Uterus (tissue), 2 donors: Measurements from ENCODE around the gene TMTC3.

Experiments
- CTCF ChIP-seq, 4 experiments: fragments of 200-600 bp in 2 of 4; fragments of 450-650 bp in 2 of 4; sonication (generic) in 2 of 4; IDR thresholded peaks; one replicate each; pipeline ENCODE4 v1.5.1; 2016 to 2019; ENCODE audit warnings: antibody characterized with exemption in 4 of 4, mild to moderate bottlenecking in 2 of 4, moderate library complexity in 1 of 4
- POLR2A ChIP-seq, 2 donors: fragments of 450-650 bp; IDR thresholded peaks; one replicate each; pipeline ENCODE4 v1.6.1; 2016; ENCODE audit warnings: antibody characterized with exemption in 2 of 2, mild to moderate bottlenecking in 1 of 2, moderate library complexity in 1 of 2

- TF ChIP-seq CTCF (IDR thresholded peaks at IDR 0.05) (no peak), POLR2A (IDR thresholded peaks at IDR 0.05) (no peak)
Measured at GRCh38 chr12:88122666-88123065, 19.4 kb upstream of the TMTC3 start.
